ENCODE data around the gene EPHA1.
A peak's percentile ranks its signal among the peaks of the same experiment; 100 is the strongest.

The EPHA1 gene

DNA sequence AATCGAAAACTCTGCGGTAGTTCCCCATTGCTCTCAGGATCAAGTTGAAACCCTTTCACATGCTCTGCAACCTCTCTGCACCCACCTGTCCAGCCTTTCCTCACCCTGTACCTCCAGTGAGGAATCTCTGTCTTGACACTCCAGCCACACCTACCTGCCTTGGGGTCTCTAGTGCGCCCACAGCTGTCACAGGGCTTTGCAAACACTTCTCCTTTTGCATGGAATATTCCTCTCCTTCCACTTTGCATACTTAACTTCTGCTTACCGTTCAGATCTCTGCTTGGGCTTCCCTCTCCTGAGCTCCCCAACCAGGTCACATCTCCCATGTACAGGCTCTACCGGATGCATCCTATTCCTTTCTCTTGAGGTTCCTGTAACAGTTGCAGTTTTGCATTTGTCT, 34.1 kb downstream of the EPHA1 start (continued):
- TF ChIP-seq ZNF639 (tag by site-specific recombination; IDR thresholded peaks at IDR 0.05) (no peak), BCL11B (tag by site-specific recombination; IDR thresholded peaks at IDR 0.05; ENCODE audit: low read depth) (no peak), ZNF560 (tag by site-specific recombination; IDR thresholded peaks at IDR 0.05; ENCODE audit: borderline replicate concordance) (no peak)
- TF ChIP-seq, protein P1, sequence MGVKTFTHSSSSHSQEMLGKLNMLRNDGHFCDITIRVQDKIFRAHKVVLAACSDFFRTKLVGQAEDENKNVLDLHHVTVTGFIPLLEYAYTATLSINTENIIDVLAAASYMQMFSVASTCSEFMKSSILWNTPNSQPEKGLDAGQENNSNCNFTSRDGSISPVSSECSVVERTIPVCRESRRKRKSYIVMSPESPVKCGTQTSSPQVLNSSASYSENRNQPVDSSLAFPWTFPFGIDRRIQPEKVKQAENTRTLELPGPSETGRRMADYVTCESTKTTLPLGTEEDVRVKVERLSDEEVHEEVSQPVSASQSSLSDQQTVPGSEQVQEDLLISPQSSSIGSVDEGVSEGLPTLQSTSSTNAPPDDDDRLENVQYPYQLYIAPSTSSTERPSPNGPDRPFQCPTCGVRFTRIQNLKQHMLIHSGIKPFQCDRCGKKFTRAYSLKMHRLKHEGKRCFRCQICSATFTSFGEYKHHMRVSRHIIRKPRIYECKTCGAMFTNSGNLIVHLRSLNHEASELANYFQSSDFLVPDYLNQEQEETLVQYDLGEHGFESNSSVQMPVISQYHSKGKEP (tag by site-specific recombination; IDR thresholded peaks at IDR 0.05): no peak
- TF ChIP-seq, protein P2, sequence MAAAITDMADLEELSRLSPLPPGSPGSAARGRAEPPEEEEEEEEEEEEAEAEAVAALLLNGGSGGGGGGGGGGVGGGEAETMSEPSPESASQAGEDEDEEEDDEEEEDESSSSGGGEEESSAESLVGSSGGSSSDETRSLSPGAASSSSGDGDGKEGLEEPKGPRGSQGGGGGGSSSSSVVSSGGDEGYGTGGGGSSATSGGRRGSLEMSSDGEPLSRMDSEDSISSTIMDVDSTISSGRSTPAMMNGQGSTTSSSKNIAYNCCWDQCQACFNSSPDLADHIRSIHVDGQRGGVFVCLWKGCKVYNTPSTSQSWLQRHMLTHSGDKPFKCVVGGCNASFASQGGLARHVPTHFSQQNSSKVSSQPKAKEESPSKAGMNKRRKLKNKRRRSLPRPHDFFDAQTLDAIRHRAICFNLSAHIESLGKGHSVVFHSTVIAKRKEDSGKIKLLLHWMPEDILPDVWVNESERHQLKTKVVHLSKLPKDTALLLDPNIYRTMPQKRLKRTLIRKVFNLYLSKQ (tag by site-specific recombination; IDR thresholded peaks at IDR 0.05; ENCODE audit: borderline replicate concordance): no peak

DNA sequence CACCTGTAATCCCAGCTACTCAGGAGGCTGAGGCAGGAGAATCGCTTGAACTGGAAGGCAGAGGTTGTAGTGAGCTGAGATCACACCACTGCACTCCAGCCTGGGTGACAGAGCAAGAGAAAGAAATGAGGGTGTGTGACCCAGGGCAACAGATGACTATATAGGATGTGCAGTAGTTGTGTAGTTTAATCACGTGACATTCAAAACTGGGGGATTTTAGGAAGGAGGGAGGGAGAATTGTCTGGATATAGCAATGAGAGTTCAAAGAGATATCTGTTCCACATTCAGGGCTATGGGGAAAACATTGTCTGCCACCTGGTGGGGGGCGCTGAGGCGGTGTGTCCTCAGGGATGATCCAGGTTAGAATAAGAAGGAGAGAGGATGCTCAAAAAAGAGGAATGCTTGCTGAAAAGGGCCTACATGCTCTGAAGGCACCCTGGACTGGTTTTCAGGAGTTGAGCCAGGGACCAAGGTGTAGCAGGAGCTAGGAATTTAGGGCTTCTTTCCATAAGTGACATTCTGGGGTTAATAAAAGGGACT, 35.3 kb downstream of the EPHA1 start:
- no peaks in the 10 kb centered on the region for H3K4me1 ChIP-seq (ENCODE audit: control insufficient read depth, insufficient read depth, low read length)
- H3K4me3 ChIP-seq (ENCODE audit: low read depth, low read length): no peak overlapping the region
- no peak overlapping the region for H3K27ac ChIP-seq (ENCODE audit: extremely low read depth, low read depth, low read length)
- H3K9me3 ChIP-seq (ENCODE audit: control insufficient read depth, insufficient read depth, low read depth, low read length): no peaks in the 10 kb centered on the region
- H3K36me3 ChIP-seq (ENCODE audit: control insufficient read depth in 2 of 2, insufficient read depth in 1 of 2, low read length in 2 of 2): no peaks in the 10 kb centered on the region
- CTCF ChIA-PET: no interaction called here
- TF ChIP-seq, protein P3, sequence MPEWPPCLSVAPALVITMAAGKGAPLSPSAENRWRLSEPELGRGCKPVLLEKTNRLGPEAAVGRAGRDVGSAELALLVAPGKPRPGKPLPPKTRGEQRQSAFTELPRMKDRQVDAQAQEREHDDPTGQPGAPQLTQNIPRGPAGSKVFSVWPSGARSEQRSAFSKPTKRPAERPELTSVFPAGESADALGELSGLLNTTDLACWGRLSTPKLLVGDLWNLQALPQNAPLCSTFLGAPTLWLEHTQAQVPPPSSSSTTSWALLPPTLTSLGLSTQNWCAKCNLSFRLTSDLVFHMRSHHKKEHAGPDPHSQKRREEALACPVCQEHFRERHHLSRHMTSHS (tag by site-specific recombination; IDR thresholded peaks at IDR 0.05): no peak
- no peak for TF ChIP-seq ZNF223 (tag by site-specific recombination; IDR thresholded peaks at IDR 0.05)
- no peak for TF ChIP-seq ZNF324 (tag by site-specific recombination; IDR thresholded peaks at IDR 0.05)
- no peak for TF ChIP-seq ZNF571 (tag by site-specific recombination; IDR thresholded peaks at IDR 0.05)
- no peak for TF ChIP-seq ZNF174 (tag by site-specific recombination; IDR thresholded peaks at IDR 0.05)
- TF ChIP-seq ZNF677 (tag by site-specific recombination; IDR thresholded peaks at IDR 0.05): no peak
- no peak for TF ChIP-seq HOXA7 (CRISPR knock-in tag; IDR thresholded peaks at IDR 0.05; ENCODE audit: borderline replicate concordance)
- no peak for TF ChIP-seq ZNF777 (tag by site-specific recombination; IDR thresholded peaks at IDR 0.05; ENCODE audit: borderline replicate concordance)
- TF ChIP-seq ZNF311 (tag by site-specific recombination; IDR thresholded peaks at IDR 0.05; ENCODE audit: borderline replicate concordance): no peak
- no peak for TF ChIP-seq TCF7L2 (IDR thresholded peaks at IDR 0.05; ENCODE audit: borderline replicate concordance, low read depth, low read length)
- no peak for TF ChIP-seq ZNF157 (tag by site-specific recombination; IDR thresholded peaks at IDR 0.05)
- TF ChIP-seq ZNF423 (tag by site-specific recombination; IDR thresholded peaks at IDR 0.05): no peak
- no peak for TF ChIP-seq ZBTB17 (tag by site-specific recombination; IDR thresholded peaks at IDR 0.05)
- POLR2A ChIA-PET: no interaction called here

DNA sequence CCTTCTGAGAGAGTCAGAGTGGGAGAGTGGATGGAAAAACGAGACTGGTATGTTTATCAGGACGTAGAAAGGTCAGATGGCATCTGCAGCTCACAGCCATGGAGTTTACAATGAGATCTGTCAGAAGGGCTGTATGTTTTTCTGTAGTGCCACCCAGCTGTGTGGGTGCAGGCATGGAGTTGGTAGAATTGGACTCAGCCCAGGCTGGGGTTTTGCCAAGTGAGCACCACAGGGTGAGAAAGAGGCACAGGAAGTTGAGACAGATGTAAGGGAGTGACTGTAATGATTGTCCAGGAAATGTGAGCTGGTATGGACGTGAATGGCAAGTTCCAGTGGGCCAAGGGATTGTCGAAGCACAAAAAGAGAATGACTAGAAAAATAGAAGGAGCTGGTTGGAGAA, 36.6 kb downstream of the EPHA1 start:
- ChIA-PET CTCF (interaction anchor here (0.7 to 4.8 kb wide), 2 partner anchors 7 to 12 kb away, joined by 3 to 43 read pairs; no protein-coding TSS in a partner anchor), POLR2A (no interaction called here)
- Histone ChIP-seq H3K36me3 (ENCODE audit: control insufficient read depth in 2 of 2, insufficient read depth in 1 of 2, low read length in 2 of 2) (no peaks in the 10 kb centered on the region), H3K27ac (ENCODE audit: extremely low read depth, low read depth, low read length) (no peak overlapping the region), H3K4me1 (ENCODE audit: control insufficient read depth, insufficient read depth, low read length) (no peaks in the 10 kb centered on the region), H3K4me3 (ENCODE audit: low read depth, low read length) (no peak overlapping the region), H3K9me3 (ENCODE audit: control insufficient read depth, insufficient read depth, low read depth, low read length) (no peaks in the 10 kb centered on the region)
- TF ChIP-seq, protein P4, sequence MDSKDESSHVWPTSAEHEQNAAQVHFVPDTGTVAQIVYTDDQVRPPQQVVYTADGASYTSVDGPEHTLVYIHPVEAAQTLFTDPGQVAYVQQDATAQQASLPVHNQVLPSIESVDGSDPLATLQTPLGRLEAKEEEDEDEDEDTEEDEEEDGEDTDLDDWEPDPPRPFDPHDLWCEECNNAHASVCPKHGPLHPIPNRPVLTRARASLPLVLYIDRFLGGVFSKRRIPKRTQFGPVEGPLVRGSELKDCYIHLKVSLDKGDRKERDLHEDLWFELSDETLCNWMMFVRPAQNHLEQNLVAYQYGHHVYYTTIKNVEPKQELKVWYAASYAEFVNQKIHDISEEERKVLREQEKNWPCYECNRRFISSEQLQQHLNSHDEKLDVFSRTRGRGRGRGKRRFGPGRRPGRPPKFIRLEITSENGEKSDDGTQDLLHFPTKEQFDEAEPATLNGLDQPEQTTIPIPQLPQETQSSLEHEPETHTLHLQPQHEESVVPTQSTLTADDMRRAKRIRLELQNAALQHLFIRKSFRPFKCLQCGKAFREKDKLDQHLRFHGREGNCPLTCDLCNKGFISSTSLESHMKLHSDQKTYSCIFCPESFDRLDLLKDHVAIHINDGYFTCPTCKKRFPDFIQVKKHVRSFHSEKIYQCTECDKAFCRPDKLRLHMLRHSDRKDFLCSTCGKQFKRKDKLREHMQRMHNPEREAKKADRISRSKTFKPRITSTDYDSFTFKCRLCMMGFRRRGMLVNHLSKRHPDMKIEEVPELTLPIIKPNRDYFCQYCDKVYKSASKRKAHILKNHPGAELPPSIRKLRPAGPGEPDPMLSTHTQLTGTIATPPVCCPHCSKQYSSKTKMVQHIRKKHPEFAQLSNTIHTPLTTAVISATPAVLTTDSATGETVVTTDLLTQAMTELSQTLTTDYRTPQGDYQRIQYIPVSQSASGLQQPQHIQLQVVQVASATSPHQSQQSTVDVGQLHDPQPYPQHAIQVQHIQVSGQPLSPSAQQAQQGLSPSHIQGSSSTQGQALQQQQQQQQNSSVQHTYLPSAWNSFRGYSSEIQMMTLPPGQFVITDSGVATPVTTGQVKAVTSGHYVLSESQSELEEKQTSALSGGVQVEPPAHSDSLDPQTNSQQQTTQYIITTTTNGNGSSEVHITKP (tag by site-specific recombination; IDR thresholded peaks at IDR 0.05): 0 out of 2 replicates have a peak, but pooled peaks have one; percentile 20
- TF ChIP-seq ZNF184 (tag by site-specific recombination; IDR thresholded peaks at IDR 0.05): no peak

Data from HEK293 (cell line).